Mesenchymal stem cell (in vitro differentiated cells and primary cell): ENCODE results near the gene NSUN6.
A peak's percentile ranks its signal among the peaks of the same experiment; 100 is the strongest.

ENCODE experiments used
- DNase-seq: peaks from one replicate; pipeline ENCODE4 v3.0.0-alpha.2; 2013
- H2AFZ ChIP-seq: one replicate; pipeline ENCODE4 v1.6.1; 2013; ENCODE audit warnings: low read depth, mild to moderate bottlenecking, control low read depth, inconsistent platforms, low read length, moderate library complexity
- H2AK5ac ChIP-seq: 2 replicates; pipeline ENCODE4 v1.6.1; 2013; ENCODE audit warnings: low read length, moderate library complexity, mild to moderate bottlenecking, inconsistent platforms; ENCODE audit not compliant: severe bottlenecking
- H2BK120ac ChIP-seq: one replicate; pipeline ENCODE4 v1.6.1; 2013; ENCODE audit warnings: low read depth, mild to moderate bottlenecking, inconsistent platforms, low read length, moderate library complexity
- H2BK12ac ChIP-seq, 2 experiments: one replicate each; pipeline ENCODE4 v1.6.1; 2013; ENCODE audit warnings: inconsistent platforms in 2 of 2, low read length in 2 of 2, mild to moderate bottlenecking in 2 of 2, moderate library complexity in 2 of 2, control low read depth in 1 of 2
- H2BK15ac ChIP-seq: one replicate; pipeline ENCODE4 v1.6.1; 2013; ENCODE audit warnings: mild to moderate bottlenecking, low read depth, inconsistent platforms; ENCODE audit not compliant: poor library complexity, severe bottlenecking
- H2BK5ac ChIP-seq: 2 replicates; pipeline ENCODE4 v1.6.1; 2013; ENCODE audit warnings: low read depth, mild to moderate bottlenecking, low read length, control low read depth, inconsistent platforms; ENCODE audit not compliant: poor library complexity, severe bottlenecking
- H3K14ac ChIP-seq, 2 experiments: one replicate each; pipeline ENCODE4 v1.6.1; 2013; ENCODE audit warnings: inconsistent platforms in 2 of 2, low read length in 2 of 2, control low read depth in 1 of 2, mild to moderate bottlenecking in 1 of 2, moderate library complexity in 1 of 2
- H3K18ac ChIP-seq, 2 experiments: one replicate each; pipeline ENCODE4 v1.6.1; 2013; ENCODE audit warnings: inconsistent platforms in 2 of 2, low read length in 2 of 2, control low read depth in 1 of 2, low read depth in 1 of 2, mild to moderate bottlenecking in 1 of 2
- H3K23ac ChIP-seq, 2 experiments: one replicate each; pipeline ENCODE4 v1.6.1; 2013; ENCODE audit warnings: inconsistent platforms in 2 of 2, low read length in 2 of 2, mild to moderate bottlenecking in 2 of 2, moderate library complexity in 2 of 2, control low read depth in 1 of 2
- H3K27ac ChIP-seq: 2 replicates; pipeline ENCODE4 v1.5.1; 2013; ENCODE audit warnings: mild to moderate bottlenecking, moderate library complexity, low read length, control low read depth, inconsistent platforms; ENCODE audit not compliant: poor library complexity, severe bottlenecking
- H3K27me3 ChIP-seq, 2 experiments: 2 replicates each; pipeline versions ENCODE4 v1.6.1 to v1.7.0; 2013; ENCODE audit warnings: low read length in 2 of 2, mild to moderate bottlenecking in 2 of 2, moderate library complexity in 2 of 2, control low read depth in 1 of 2, inconsistent platforms in 1 of 2; ENCODE audit not compliant: control insufficient read depth in 1 of 2, insufficient read depth in 1 of 2
- H3K36me3 ChIP-seq, 2 experiments: 2 replicates each; pipeline versions ENCODE4 v1.6.1 to v1.7.0; 2013; ENCODE audit warnings: low read length in 2 of 2, control low read depth in 1 of 2, inconsistent platforms in 1 of 2, low read depth in 1 of 2, mild to moderate bottlenecking in 1 of 2; ENCODE audit not compliant: insufficient read depth in 2 of 2, control insufficient read depth in 1 of 2
- H3K4ac ChIP-seq, 2 experiments: one replicate each; pipeline ENCODE4 v1.6.1; 2013; ENCODE audit warnings: inconsistent platforms in 2 of 2, low read length in 2 of 2, mild to moderate bottlenecking in 2 of 2, moderate library complexity in 2 of 2, control low read depth in 1 of 2, low read depth in 1 of 2
- H3K4me1 ChIP-seq: 2 replicates; pipeline ENCODE4 v1.6.1; 2013; ENCODE audit warnings: low read depth, low read length, control low read depth; ENCODE audit not compliant: control insufficient read depth, insufficient read depth
- H3K4me2 ChIP-seq: 2 replicates; pipeline ENCODE4 v1.6.1; 2013; ENCODE audit warnings: low read length, mild to moderate bottlenecking, inconsistent platforms; ENCODE audit not compliant: poor library complexity, severe bottlenecking
- H3K4me3 ChIP-seq, 2 experiments: 2 replicates each; pipeline versions ENCODE4 v1.5.1 to v1.7.0; 2013; ENCODE audit warnings: low read length in 2 of 2, mild to moderate bottlenecking in 2 of 2, control low read depth in 1 of 2, low read depth in 1 of 2; ENCODE audit not compliant: insufficient read depth in 1 of 2
- H3K79me1 ChIP-seq: replicated peaks from 2 replicates; pipeline ENCODE4 v1.6.1; 2013; ENCODE audit warnings: mild to moderate bottlenecking, control low read depth, low read length, inconsistent platforms; ENCODE audit not compliant: poor library complexity, severe bottlenecking
- H3K9ac ChIP-seq: 2 replicates; pipeline ENCODE4 v1.7.0; 2013; ENCODE audit warnings: mild to moderate bottlenecking, low read length, moderate library complexity
- H3K9me3 ChIP-seq: 2 replicates; pipeline ENCODE4 v1.7.0; 2013; ENCODE audit warnings: mild to moderate bottlenecking, low read length; ENCODE audit not compliant: control insufficient read depth
- H4K8ac ChIP-seq: one replicate; pipeline ENCODE4 v1.6.1; 2013; ENCODE audit warnings: inconsistent platforms, mild to moderate bottlenecking, low read length, moderate library complexity
- H4K91ac ChIP-seq: one replicate; pipeline ENCODE4 v1.6.1; 2013; ENCODE audit warnings: mild to moderate bottlenecking, low read length, inconsistent platforms
- WGBS: methylation state at CpG from one replicate; pipeline ENCODE4 v1.1.7; 2013; ENCODE audit warnings: mixed read lengths; 5-methylcytosine and 5-hydroxymethylcytosine counted together

The NSUN6 gene

DNA sequence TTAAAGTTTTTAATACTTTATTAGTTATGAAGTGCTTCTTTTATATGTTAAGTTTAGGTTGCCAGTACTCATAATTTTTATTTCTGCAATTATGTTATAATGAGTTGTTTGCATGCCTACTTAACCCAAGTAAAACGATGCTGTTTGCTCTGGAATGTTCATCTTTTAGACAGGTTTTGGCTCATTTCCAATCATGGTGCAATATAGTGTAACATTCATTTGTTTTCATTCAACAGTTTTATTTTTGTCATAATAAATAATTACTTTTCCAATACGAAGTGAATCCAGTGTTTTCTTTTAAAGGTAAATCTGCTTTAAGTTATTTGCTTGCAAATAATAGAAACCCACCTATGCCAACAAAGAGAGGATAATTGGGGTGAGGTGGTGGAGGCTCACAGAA is 30.0 kb upstream of the NSUN6 start:
- no peak overlapping the region for H2BK5ac ChIP-seq
- H3K27ac ChIP-seq: peak overlapping the region; percentile 67
- H2BK12ac ChIP-seq: no peak overlapping the region
- H3K4me1 ChIP-seq: peaks cover 3% of the 10 kb centered on the region
- no peak overlapping the region for H2AFZ ChIP-seq
- no peaks in the 10 kb centered on the region for H3K79me1 ChIP-seq
- no peaks in the 10 kb centered on the region for H3K9me3 ChIP-seq
- no peak overlapping the region for H3K4me3 ChIP-seq
- no peak overlapping the region for H2BK120ac ChIP-seq
- H3K14ac ChIP-seq: no peak overlapping the region
- no peak overlapping the region for H3K18ac ChIP-seq
- H3K27me3 ChIP-seq: no peaks in the 10 kb centered on the region
- H4K8ac ChIP-seq: no peak overlapping the region
- H3K4ac ChIP-seq: no peak overlapping the region
- no peak overlapping the region for H3K4me2 ChIP-seq
- WGBS: no CpG with 5 or more reads among the region's 2 CpGs
- H4K91ac ChIP-seq: no peak overlapping the region
- H2AK5ac ChIP-seq: no peak overlapping the region
- DNase-seq: peak; percentile 34
- no peak overlapping the region for H3K23ac ChIP-seq
- H3K36me3 ChIP-seq: peaks cover 0 to 12% of the 10 kb centered on the region in 2 experiments
- no peak overlapping the region for H2BK15ac ChIP-seq
- H3K9ac ChIP-seq: no peak overlapping the region

DNA sequence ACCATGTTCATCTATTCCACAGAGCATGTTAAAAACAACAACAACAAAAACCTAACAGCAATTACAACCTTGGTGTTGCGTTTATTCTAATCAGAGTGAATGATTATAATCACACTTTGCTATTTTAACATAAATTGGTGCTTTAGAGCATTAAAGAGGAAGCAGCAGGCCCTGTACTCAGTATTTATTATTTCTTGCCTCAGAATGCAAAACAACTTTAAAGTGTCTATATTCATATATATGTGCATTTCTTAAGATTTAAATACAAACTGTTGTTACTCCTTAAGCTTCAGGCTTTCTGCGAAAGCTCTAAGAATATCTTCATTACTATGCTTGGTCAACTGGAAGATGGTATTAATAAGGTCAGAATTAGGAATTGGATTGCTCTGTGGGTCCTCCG is 29.4 kb upstream of the NSUN6 start:
- H2AK5ac ChIP-seq: no peak overlapping the region
- H2BK120ac ChIP-seq: no peak overlapping the region
- H3K27ac ChIP-seq: no peak overlapping the region
- no peaks in the 10 kb centered on the region for H3K9me3 ChIP-seq
- H3K27me3 ChIP-seq: no peaks in the 10 kb centered on the region
- H2BK12ac ChIP-seq: no peak overlapping the region
- H3K14ac ChIP-seq: no peak overlapping the region
- peaks cover 0 to 16% of the 10 kb centered on the region in 2 experiments for H3K36me3 ChIP-seq
- no peak overlapping the region for H3K18ac ChIP-seq
- peak; percentile 12 for DNase-seq
- no peak overlapping the region for H2BK5ac ChIP-seq
- H3K79me1 ChIP-seq: no peaks in the 10 kb centered on the region
- H2AFZ ChIP-seq: no peak overlapping the region
- no peak overlapping the region for H3K9ac ChIP-seq
- no peak overlapping the region for H3K23ac ChIP-seq
- no peak overlapping the region for H3K4ac ChIP-seq
- H3K4me2 ChIP-seq: no peak overlapping the region
- H3K4me1 ChIP-seq: peaks cover 3% of the 10 kb centered on the region
- H4K91ac ChIP-seq: no peak overlapping the region
- no peak overlapping the region for H2BK15ac ChIP-seq
- WGBS: 100% methylated on average over 2 of the region's 3 CpGs
- H3K4me3 ChIP-seq: no peak overlapping the region
- H4K8ac ChIP-seq: no peak overlapping the region

DNA sequence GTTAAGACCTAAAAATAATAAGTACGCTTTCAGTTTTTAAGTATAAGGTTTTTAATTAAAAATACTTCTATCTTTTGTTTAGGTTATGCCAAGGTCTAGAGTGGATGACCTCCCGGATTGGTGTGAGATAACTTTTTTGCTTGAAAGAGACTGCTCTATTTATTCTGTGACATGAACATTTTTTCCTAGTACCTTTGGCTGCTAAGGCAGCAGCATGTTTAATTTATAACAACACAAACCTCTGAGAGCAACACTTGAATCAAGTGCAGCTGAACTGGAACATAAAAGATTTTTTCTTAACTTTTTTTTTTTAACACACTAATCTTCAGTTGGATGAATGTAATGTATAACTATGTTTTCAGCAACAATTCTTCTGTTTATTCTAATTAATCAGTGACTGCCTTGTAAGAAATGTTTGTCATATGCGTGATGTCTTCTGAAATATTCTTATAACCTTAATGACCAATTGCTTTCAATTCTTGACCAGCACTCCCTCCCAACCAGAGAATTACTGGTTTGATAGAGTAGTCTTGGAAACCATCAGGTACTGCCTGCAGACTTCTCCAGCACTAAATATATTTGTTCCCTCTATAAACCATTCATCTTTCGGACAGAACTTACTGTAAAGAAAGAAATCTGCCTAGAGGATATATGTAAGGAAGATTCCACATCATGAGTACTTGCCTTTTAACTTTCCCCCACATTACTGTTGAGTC is 23.9 kb upstream of the NSUN6 start:
- H2AK5ac ChIP-seq: no peak overlapping the region
- H2BK12ac ChIP-seq: no peak overlapping the region
- peaks cover 11% of the 10 kb centered on the region for H3K79me1 ChIP-seq
- H3K4me1 ChIP-seq: no peaks in the 10 kb centered on the region
- H3K27ac ChIP-seq: no peak overlapping the region
- no peak overlapping the region for H4K91ac ChIP-seq
- H3K4ac ChIP-seq: no peak overlapping the region
- no peak overlapping the region for H2BK5ac ChIP-seq
- H3K36me3 ChIP-seq: peaks cover 7 to 59% of the 10 kb centered on the region in 2 experiments
- H3K18ac ChIP-seq: no peak overlapping the region
- H3K23ac ChIP-seq: no peak overlapping the region
- no peak overlapping the region for H3K4me2 ChIP-seq
- DNase-seq: peak; percentile 13
- no peak overlapping the region for H2BK120ac ChIP-seq
- no peak overlapping the region for H2AFZ ChIP-seq
- H3K27me3 ChIP-seq: no peaks in the 10 kb centered on the region
- H3K9me3 ChIP-seq: no peaks in the 10 kb centered on the region
- H4K8ac ChIP-seq: no peak overlapping the region
- H2BK15ac ChIP-seq: no peak overlapping the region
- no peak overlapping the region for H3K9ac ChIP-seq
- no peak overlapping the region for H3K14ac ChIP-seq
- WGBS: no CpG with 5 or more reads among the region's 4 CpGs
- H3K4me3 ChIP-seq: no peak overlapping the region

DNA sequence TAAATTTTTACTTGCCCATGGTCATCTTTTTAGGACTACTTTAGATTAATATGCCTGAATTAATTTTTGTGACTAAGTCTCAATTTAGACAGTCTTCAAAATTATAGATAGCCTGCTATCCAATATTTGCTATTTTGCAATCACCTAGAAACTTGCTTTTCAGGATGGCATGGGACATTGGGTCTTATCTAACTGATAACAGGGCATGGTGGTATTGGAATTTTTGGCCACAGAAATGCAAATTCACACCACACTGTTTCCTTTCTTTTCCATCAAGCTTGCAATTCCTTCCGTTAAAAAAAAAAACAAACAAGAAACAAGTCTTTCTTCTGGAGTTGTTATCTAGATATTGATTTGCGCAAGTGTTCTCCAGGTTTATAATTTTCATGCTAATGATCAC is 16.6 kb upstream of the NSUN6 start:
- Histone ChIP-seq H2BK12ac (no peak overlapping the region), H2BK5ac (no peak overlapping the region), H3K9me3 (no peaks in the 10 kb centered on the region), H3K27ac (no peak overlapping the region), H3K14ac (no peak overlapping the region), H3K4me2 (no peak overlapping the region), H4K8ac (no peak overlapping the region), H2AFZ (no peak overlapping the region), H2BK120ac (no peak overlapping the region), H3K79me1 (peaks cover 8% of the 10 kb centered on the region), H3K23ac (no peak overlapping the region), H2BK15ac (no peak overlapping the region), H4K91ac (no peak overlapping the region), H3K4ac (no peak overlapping the region), H3K27me3 (no peaks in the 10 kb centered on the region), H2AK5ac (no peak overlapping the region), H3K9ac (no peak overlapping the region), H3K4me1 (peaks cover 3% of the 10 kb centered on the region), H3K18ac (no peak overlapping the region), H3K36me3 (peaks cover 10 to 42% of the 10 kb centered on the region in 2 experiments), H3K4me3 (no peak overlapping the region)
- no CpG with 5 or more reads among the region's 2 CpGs for WGBS
- no peak for DNase-seq
